HuH-7.5 (cell line): ENCODE results near the gene SOBP.

Experiments used
- DNase-seq: peaks from one replicate; pipeline ENCODE4 v3.0.0; 2011; ENCODE audit warnings: low spot score

SOBP gene

GRCh38 chr6:107617341-107617932 is 127.5 kb downstream of the SOBP start:
- no peak for DNase-seq

- no peak for DNase-seq
These were observed 128.8 kb downstream of the SOBP start for GRCh38 chr6:107618672-107619071.

- DNase-seq: no peak
These were observed 130.8 kb downstream of the SOBP start for GRCh38 chr6:107620732-107621131.

GRCh38 chr6:107621229-107621937 is 131.5 kb downstream of the SOBP start:
- DNase-seq: no peak

- no peak for DNase-seq
These were observed 132.4 kb downstream of the SOBP start for GRCh38 chr6:107622269-107622668.

- DNase-seq: no peak
These were observed 134.1 kb downstream of the SOBP start for GRCh38 chr6:107624050-107624449.

DNA sequence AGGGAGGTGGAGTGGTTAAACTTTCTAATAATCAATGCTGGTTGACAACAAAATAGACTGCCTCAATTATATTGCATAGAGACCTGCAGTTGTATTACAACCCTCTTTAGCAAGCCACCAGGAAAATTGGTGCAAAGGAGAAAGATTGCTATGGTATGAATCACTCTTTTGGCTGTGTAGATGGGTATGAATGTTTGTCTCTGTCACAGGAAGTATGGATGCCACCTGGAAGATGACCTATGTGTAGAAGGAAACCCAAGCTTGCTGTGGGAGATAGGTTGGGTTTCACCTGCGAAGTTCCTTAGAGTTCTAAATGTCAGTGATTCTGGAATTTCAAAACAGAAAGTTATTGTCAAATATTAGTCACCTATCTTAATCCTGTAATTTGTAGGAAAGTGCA is 134.6 kb downstream of the SOBP start:
- no peak for DNase-seq

DNA sequence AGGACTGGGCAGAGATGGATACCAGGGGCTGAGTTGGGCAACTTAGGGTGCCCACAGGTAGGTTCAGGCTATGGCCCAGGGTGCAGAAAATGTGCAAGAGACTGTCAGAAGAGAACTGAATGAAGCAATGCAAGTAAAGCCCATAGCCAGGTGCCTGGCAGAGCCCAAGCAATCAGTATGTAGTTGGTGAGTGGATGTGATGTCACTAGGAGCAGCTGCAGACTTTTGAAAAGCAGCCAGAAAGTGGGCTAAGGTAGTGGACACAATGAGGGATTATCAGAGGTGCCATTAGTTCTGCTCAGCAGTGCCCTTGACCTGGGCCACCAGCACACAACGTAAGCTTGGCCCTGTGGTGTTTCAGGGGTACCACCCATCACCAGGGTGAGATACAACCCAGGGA is 135.3 kb downstream of the SOBP start:
- no peak for DNase-seq

- DNase-seq: no peak
These were observed 136.7 kb downstream of the SOBP start for GRCh38 chr6:107626645-107627044.

GRCh38 chr6:107627969-107628368 is 138.1 kb downstream of the SOBP start:
- DNase-seq: no peak

DNA sequence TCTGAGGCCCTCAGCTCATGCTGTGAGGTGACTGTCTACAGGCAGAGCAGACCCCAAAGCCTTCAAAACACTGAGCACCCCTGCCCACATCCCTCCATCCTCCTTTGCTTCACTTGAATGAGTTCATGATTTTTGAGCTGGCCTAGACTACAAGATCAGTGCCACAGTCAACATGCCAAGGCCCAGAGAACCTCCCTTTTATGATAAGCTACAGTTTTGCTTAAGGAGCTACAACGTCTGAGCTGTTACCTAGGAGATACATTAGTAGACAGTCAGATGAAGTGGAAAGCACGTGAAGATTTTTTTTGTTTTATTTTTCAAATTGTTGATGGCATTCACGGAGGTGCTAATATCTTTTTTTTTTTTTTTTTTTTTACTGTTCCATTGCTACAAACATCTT is 139.0 kb downstream of the SOBP start:
- DNase-seq: no peak

DNA sequence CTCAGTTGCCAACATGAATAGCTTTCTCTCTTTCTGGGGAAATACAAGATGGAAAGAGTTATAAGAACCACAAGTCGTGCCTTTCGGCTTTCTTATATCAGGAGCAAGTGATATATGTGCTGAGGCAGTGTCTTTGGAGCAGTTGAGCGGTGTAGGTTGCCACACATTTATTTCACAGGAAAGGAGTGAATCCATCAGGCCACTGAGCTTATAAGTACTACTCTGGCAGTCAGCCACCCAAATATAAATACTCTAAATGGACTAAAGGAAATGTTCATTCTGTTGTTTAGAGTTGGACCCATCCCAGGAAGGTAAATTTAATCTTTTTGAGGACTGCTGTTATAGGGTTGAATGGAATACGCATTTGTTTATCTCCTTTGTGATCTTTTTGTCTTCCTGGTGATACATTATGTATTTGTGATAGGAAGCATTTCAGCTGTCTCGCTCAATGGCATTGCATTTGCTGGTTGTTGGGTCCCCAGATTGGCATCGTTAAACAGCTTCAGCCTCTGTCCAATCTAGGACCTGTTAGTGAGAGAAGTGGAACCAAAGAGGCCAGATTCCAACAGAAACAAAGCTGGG is 139.7 kb downstream of the SOBP start:
- DNase-seq: no peak

GRCh38 chr6:107630348-107630977 is 140.5 kb downstream of the SOBP start:
- DNase-seq: no peak

- no peak for DNase-seq
These were observed 142.6 kb downstream of the SOBP start for GRCh38 chr6:107632381-107633136.

DNA sequence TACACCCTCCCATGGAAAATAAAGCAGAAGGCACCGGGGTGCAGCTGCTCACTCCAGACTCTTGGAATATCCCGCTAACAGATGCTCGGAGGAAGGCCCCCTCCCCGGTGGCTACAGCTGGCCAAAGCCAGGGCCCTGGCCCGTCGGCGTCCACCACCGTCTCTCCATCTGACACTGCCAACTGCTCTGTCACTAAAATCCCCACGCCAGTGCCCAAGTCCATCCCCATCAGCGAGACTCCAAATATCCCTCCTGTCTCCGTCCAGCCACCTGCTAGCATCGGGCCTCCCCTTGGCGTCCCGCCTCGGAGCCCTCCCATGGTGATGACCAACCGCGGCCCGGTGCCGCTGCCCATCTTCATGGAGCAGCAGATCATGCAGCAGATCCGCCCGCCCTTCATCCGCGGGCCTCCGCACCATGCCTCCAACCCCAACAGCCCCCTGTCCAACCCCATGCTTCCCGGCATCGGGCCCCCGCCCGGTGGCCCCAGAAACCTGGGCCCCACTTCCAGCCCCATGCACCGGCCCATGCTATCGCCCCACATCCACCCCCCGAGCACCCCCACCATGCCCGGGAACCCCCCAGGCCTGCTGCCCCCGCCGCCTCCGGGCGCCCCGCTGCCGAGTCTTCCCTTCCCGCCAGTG is 143.9 kb downstream of the SOBP start:
- no peak for DNase-seq

- DNase-seq: no peak
These were observed 144.6 kb downstream of the SOBP start for GRCh38 chr6:107634324-107635056.

GRCh38 chr6:107635057-107635515 is 145.2 kb downstream of the SOBP start:
- DNase-seq: no peak

DNA sequence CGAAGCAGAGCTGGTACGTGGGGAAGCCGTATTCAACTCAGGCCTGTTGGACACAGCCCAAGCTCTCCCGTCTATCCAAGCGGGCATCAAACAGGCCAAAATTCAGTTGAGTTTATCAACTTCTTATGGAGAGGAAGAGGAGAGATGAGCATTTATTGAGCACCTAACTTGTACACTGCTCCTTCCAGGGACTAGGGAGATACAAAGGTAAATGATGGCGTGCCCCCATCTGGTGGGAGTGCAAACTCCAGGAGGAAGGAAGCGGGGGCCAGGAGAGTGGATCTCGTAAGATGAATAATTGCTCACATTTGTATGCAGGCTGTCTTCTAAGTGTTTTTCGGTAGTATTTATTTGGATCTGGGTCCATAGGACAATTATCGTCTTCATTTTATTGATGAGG is 146.6 kb downstream of the SOBP start:
- DNase-seq: no peak

DNA sequence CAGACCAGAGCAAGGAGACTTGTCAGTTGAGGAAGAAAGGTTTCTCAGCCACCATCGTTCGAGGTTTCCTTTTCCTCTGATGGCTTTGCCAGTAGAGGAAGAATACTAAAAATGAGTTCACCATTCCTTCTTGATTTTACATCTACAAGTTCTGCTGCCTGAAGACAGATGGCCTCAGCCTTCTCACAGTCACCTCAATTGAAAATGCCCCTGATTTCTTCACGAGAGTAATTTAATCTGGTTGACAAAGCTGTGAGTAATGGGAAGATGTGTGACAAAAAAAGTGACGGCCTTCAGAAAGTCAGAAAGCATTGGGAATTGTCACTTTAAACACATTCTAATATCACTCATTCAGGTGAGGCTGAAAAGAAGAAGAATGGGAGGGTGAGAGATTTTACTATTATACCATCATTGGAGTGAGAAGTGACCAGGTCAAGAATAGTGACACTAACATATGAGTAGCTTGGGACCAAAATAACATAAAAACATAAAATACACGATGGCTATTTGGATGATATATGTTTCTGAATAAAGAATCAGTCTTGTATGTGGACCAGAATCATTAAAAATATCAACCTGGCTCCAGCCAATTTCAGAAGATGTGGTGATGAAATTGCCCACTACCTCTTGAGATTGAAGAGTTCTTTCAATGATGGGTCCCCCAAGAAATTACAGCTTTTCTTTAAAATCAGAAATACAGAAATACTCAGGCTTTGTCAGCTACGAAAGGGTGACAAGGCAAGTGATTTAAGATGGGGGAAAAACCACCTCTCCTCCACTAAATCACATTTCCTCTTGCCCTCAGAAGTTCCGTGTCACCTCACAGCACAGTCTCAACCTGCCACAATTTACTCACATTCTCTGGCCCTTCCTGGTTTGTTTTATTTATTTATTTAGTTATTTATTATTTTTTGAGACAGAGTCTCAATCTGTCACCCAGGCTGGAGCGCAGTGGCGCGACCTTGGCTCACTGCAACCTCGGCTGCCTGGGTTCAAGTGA is 147.7 kb downstream of the SOBP start:
- no peak for DNase-seq

DNA sequence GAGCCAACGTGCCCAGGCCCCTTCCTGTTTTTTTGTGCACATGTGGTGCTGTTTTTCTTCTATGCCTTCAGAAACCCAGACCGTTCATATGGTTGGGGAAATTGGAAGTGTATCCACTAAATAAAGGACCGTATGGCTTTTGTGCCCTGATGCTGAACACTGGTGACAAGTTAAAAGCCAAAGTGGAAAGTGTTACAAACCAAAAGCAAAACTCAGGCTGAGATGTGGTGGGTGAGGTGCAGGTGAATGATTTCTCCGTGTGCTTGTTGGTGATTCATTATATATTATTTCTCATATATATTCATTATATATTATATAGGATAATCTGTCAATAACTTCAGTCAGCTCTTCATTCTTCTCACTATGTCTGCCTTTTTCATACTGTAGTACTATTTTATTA is 148.6 kb downstream of the SOBP start:
- DNase-seq: no peak
